Measurements from ENCODE around the gene CRACDL.

DNA sequence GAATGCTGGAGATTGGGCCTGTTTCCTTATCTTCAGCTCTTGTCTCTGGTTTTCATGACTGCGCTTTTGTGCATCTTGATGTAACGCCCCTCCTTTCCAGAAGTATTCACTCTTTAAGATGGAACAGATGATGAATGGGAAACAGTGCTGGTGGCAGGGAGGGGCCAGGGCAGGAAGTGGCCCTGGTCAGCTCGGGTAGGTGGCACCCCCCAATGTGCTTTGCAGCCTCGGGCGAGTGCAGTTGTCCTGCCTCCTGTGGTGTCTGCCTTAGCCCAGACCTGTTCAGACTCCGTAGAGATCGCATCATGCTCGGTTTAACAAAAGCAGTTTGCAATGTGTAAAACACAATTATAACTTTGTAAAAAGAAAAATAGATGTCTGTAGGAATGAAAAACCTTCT is 188.1 kb downstream of the CRACDL start:
- TF ChIP-seq, protein P1, sequence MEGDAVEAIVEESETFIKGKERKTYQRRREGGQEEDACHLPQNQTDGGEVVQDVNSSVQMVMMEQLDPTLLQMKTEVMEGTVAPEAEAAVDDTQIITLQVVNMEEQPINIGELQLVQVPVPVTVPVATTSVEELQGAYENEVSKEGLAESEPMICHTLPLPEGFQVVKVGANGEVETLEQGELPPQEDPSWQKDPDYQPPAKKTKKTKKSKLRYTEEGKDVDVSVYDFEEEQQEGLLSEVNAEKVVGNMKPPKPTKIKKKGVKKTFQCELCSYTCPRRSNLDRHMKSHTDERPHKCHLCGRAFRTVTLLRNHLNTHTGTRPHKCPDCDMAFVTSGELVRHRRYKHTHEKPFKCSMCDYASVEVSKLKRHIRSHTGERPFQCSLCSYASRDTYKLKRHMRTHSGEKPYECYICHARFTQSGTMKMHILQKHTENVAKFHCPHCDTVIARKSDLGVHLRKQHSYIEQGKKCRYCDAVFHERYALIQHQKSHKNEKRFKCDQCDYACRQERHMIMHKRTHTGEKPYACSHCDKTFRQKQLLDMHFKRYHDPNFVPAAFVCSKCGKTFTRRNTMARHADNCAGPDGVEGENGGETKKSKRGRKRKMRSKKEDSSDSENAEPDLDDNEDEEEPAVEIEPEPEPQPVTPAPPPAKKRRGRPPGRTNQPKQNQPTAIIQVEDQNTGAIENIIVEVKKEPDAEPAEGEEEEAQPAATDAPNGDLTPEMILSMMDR (IDR thresholded peaks at IDR 0.05), result no peak
- no peak for TF ChIP-seq ZFX (IDR thresholded peaks at IDR 0.05; ENCODE audit: borderline replicate concordance)
